DMS79 treated with DMSO at 0.1 percent for 48 hours (cell line): ENCODE results near the gene CEACAM20.
A peak's percentile ranks its signal among the peaks of the same experiment; 100 is the strongest.
"Not testable (repeated sequence)": the region's sequence is repeated elsewhere in the genome, so short reads cannot be mapped to it uniquely, and the experiment has no call there.

Experiments
- DNase-seq: peaks from one replicate; lab custom pipeline; 2025; lab: John Stamatoyannopoulos, UW

Gene CEACAM20

GRCh38 chr19:44548736-44549135 is 19.3 kb upstream of the CEACAM20 start:
- DNase-seq, result no peak

DNA sequence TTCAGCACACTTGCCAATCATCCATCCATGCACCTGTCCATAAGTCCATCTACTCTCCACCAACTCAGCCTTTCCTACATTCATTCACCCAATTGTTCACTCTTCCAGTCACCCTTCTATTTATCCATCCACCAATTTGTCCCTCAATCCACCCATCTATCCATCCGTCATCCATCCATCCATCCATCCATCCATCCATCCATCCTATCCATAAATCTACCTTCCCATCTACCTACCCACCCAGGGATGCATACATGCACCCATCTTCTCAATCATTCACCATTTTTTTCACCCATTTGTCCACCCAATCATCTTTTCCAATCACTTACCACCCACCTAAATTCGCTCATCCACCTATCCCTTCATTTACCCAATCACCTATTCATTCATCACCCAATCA is 14.6 kb upstream of the CEACAM20 start:
- no peak for DNase-seq

DNA sequence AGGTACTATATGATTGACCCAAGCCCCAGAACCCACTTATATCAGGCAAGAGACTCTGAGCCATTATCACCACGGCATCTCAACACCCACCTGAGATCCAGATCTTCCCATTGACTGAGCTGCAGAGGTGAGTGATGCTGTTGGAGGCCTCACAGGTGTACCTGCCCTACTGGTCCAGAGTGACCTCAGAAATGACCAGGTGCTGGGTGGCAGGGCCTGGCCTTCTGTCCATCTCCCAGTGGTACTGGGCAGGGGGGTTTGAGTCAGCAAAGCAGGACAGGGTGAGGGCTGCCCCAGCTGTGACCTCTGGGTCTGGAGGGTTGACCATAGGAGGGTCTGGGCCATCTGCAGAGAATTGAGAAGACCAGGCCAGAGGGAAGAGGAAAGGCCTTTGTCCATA is 13.2 kb upstream of the CEACAM20 start:
- no peak for DNase-seq

- DNase-seq, result no peak
Observed at GRCh38 chr19:44540736-44541135, 11.3 kb upstream of the CEACAM20 start.

GRCh38 chr19:44539991-44540390 is 10.5 kb upstream of the CEACAM20 start:
- no peak for DNase-seq

DNA sequence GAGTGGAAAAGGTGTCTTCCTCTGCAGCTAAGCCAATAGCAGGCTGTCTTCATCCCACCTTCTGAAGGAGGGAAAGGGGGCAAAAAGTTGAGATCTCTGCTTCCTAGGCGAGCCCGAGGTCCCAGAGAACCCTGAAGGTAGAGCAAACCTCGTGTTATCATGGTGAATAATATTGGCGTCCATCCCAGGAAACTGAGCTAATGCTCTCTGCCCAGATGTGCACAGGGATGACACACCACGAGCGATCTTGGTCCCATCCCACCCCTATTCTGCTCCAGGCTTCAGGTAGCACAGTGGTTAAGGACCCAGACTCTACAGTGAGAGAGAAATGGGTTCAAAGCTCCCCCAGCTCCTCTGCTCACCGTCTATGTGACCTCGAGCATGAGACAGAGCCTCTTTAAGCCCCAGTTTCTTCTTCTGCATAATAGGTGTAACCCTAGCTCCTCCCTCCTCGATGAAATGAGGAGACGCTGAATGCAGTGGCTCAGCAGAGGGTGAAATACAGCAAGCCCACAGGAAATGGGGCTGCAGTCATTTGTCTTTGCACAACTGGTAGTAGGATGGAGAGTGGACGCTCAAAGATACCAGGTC is 9.9 kb upstream of the CEACAM20 start:
- DNase-seq, result no peak

GRCh38 chr19:44535361-44535760 is 5.9 kb upstream of the CEACAM20 start:
- DNase-seq, result not testable (repeated sequence)

- no peak for DNase-seq
Observed at GRCh38 chr19:44532819-44533218, 3.3 kb upstream of the CEACAM20 start.

DNA sequence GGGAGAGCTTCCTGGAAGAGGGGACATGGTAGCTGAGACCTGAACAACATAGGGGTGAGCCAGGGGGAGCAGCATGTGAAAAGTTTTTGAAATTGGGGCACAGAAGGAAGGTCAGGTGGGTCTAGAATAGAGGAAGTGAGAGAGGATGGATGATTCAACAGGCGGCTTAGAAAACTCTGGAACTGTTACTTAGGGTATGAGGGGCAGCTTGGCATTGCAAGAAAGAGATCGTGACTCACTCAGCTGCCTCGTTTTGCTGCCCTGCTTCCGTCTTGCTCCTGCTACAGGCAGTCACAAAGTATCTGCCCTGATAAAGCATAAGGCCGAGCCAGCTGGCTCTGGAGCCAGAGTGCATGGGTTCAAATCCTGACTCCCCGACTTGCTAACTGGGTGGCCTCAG is 1.3 kb upstream of the CEACAM20 start:
- DNase-seq, result no peak

- no peak for DNase-seq
Observed at GRCh38 chr19:44527554-44527953, 1.9 kb downstream of the CEACAM20 start.

GRCh38 chr19:44525721-44526430 is 3.6 kb downstream of the CEACAM20 start:
- no peak for DNase-seq

DNA sequence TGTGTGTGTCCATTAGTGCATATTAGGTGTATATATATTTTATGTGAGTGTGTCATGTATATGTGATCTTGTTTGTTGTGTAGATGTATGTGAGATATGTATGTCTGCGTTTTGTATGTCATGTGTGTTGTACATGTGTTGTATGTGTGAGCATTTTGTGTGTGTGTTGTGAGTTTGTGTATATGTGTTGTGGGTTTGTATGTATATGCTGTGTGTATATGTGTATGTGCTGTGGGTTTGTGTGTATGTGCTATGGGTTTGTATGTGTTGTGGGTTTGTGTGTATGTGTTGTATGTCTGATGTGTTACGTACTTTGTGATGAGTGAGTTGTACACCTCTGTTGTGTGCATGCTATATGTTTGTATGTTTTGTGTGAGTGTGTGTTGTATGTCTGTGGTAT is 8.1 kb downstream of the CEACAM20 start:
- no peak for DNase-seq

- DNase-seq, result no peak
Observed at GRCh38 chr19:44517146-44517545, 12.3 kb downstream of the CEACAM20 start.

DNA sequence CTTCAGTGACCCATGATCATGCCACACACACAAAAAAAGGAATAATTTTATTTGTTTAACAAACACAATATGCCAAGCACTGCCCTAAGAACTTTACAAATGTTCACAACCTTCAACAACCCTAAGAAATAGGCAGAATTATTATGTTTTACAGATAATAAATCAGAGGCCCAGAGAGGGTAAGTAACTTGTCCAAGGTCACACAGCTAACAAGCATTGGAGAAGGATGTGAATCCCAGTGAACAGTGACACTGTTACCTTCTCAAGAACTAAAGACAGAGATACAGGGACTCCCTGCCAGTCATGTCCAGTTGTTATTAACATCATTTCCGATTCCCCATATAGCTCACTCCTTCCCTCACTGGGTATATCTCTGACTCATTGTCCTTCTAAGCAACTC is 13.6 kb downstream of the CEACAM20 start:
- no peak for DNase-seq

GRCh38 chr19:44515031-44515430 is 14.4 kb downstream of the CEACAM20 start:
- no peak for DNase-seq

DNA sequence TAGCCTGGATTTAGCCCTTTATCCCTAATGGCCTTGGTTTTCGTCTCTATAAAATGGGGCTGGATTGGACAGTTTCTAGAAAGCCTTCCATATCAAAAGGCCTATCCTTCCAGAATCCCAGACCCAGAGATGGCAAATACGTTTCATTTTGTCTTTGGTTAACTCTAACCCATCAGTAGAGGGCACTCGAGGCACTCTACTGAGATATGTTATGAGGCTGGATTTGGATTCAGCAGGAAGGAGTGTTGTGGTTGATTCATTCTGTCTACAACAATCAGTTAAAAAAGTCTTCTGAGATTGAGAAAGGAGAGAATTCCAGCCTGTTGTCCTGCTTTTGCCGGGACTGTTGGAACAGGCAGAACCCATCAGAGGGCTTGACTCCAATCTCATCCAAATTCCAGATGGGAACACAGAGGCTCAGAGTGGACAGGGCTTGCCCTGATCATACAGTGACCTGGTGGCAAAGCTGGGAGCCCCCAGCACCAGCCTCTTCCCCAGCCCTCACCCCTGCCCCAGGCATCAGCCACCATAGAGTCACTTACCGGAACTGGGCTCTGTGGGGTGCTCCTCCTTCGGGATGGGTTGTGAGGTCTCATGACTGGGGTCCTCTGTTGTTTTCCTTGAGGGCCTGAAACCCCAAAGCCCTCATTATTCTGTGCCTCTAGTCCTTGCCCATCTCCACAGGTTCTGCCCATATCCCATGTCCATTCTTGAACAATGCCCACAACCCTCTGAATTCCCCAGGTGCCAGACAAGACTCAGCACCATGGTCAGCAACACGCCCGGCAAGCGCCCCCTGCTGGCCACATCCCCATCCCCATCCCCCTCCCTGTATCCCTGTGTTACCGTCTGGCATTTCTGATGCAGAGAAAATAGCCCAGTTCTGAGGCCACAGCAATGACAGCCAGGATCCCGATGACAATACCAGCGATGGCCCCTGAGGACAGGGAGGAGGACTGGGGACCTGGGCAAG is 16.9 kb downstream of the CEACAM20 start:
- DNase-seq, result peak; percentile 2

DNA sequence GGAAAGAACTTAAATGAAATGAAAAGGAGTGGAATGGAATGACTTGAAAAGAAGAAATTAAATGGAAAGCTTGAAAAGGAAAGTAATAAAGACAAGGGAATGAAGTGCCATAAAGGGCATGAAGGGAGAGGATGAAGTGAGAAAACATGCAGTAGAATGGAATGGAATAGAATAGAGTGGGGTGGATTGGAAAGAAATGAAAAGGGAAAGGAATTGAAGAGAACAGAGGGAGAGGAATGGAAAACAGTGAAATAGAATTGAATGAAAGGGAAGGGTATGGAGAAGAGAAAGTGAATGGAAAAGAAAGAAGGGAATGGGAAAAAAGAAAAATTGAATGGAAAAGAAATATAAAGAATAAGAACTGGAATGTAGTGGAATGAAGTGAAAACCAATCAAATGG is 20.0 kb downstream of the CEACAM20 start:
- no peak for DNase-seq

DNA sequence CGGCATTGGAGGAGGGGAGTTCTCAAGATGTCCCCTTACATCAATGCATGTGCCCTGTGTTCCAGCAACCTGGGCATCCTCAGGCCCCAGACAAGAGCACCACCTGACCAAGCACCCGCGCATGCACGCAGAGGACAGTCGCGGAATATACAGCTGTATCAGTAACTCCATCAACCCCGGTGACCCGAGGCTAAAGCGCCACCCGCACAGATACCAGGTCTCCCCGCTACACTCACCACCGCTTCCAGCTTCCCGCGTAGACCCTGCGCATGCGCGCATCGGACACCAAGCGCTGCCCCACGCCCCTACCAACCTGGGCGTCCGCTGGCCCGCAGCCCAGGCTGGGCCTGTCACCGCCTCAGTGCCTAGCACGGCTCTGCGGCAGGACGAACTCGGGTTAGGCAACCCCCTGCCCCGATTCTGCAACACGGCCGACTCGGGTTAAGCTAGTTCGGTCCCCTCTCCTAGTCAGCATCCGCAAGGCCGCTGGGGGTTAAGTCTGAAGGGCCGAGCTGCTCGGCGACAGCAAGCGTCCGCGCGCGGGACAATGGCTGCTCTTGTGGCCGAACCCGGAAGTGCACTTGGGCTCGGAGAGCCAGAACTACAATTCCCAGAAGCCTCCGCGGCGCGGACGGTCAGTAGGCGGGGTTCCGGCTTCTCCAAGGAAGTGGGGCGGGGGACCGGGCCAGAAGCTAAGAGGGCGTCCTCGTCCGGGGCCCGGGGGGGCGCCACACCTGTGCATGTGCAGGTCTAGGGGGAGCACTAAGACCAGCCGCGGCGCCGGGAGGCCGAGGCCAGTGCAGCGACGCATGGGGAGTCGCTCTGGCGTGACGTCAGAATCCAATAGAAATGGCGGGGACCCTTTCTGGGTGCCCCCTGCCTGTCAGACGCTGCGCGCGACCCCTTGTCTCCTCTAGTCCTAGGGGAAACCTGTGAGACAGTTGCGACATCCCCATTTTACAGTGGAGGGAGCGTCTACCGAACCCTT is 29.2 kb downstream of the CEACAM20 start, which contains the start of gene ZNF180:
Gene ZNF180, minus strand, starts transcription at position 561 of the 988 bp plus-strand sequence. CDS start 3,188 bp downstream, outside the sequence.
- peak; percentile 91 for DNase-seq

- no peak for DNase-seq
Observed at GRCh38 chr19:44499559-44499958, 29.9 kb downstream of the CEACAM20 start.

DNA sequence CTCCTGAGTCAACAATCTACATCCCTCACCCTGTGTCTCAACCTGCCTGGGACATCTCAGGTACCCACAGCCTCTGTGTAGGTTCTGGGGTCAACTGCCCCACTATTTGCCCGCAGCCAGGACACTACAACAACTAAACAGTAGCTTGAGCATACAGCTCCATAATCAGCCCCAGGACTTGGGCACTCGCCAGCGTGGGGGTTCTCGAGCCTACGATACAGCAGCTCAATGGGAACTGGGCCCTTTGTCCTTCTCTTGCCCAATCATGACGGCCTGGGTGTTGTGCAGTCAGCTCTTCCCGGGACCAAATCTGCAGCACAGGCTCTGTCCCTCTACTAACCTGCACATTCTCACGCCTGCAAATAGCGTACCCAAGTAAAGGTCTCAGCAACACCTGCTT is 30.5 kb downstream of the CEACAM20 start:
- DNase-seq, result no peak

- DNase-seq, result no peak
Observed at GRCh38 chr19:44496711-44497110, 32.8 kb downstream of the CEACAM20 start.
